ENCODE measurements around the gene CNPY1. TPM values are rescaled to one million over a fixed set of nuclear protein-coding genes. Genes with fewer than 3 reads are reported as not detected.

Gene CNPY1
- total and polyA plus RNA-seq, 4 experiments from 2014 or later = not detected

GRCh38 chr7:155517452-155517851 is 28.9 kb downstream of the CNPY1 start:
- H3K4me1 ChIP-seq (ENCODE audit: insufficient read depth, low read length) = no peaks in the 10 kb centered on the region
- Mint-ChIP-seq H3K27ac (no peak overlapping the region), H3K27me3 (peaks cover 25 to 27% of the 10 kb centered on the region in 2 donors), H3K4me3 (no peak overlapping the region), H3K9me3 (no peaks in the 10 kb centered on the region), H3K4me1 (no peaks in the 10 kb centered on the region), H3K36me3 (no peaks in the 10 kb centered on the region)
- H3K27me3 ChIP-seq (ENCODE audit: insufficient read depth, low read length) = no peaks in the 10 kb centered on the region
- no peak for DNase-seq
- no peaks in the 10 kb centered on the region for H3K9me3 ChIP-seq (ENCODE audit: control insufficient read depth in 1 of 2, low read length in 2 of 2)
- no peak overlapping the region for H3K4me3 ChIP-seq (ENCODE audit: low read length in 2 of 2)
- no peak overlapping the region for H3K27ac ChIP-seq (ENCODE audit: low read depth, low read length)
- CTCF ChIA-PET (ENCODE audit: partially characterized antibody) = no interaction called here
- H3K36me3 ChIP-seq (ENCODE audit: insufficient read depth, low read length) = no peaks in the 10 kb centered on the region
- POLR2A ChIA-PET (ENCODE audit: partially characterized antibody) = no interaction called here
- intact Hi-C loops (cut with micrococcal nuclease) = no loop called here

- no peak for DNase-seq
- no peak overlapping the region for H3K27ac ChIP-seq (ENCODE audit: low read depth, low read length)
- Mint-ChIP-seq H3K4me1 (no peaks in the 10 kb centered on the region), H3K9me3 (no peaks in the 10 kb centered on the region), H3K27me3 (peaks cover 28 to 33% of the 10 kb centered on the region in 2 donors), H3K4me3 (no peak overlapping the region), H3K27ac (no peak overlapping the region), H3K36me3 (no peaks in the 10 kb centered on the region)
- ChIA-PET POLR2A (ENCODE audit: partially characterized antibody) (no interaction called here), CTCF (ENCODE audit: partially characterized antibody) (no interaction called here)
- no peaks in the 10 kb centered on the region for H3K36me3 ChIP-seq (ENCODE audit: insufficient read depth, low read length)
- no peaks in the 10 kb centered on the region for H3K9me3 ChIP-seq (ENCODE audit: control insufficient read depth in 1 of 2, low read length in 2 of 2)
- intact Hi-C loops (cut with micrococcal nuclease) = no loop called here
- no peak overlapping the region for H3K4me3 ChIP-seq (ENCODE audit: low read length in 2 of 2)
- H3K4me1 ChIP-seq (ENCODE audit: insufficient read depth, low read length) = no peaks in the 10 kb centered on the region
- peaks cover 8% of the 10 kb centered on the region for H3K27me3 ChIP-seq (ENCODE audit: insufficient read depth, low read length)
Measured at GRCh38 chr7:155516466-155516865, 29.9 kb downstream of the CNPY1 start.

GRCh38 chr7:155515318-155515717 is 31.0 kb downstream of the CNPY1 start:
- Mint-ChIP-seq H3K27me3 (peaks cover 35 to 40% of the 10 kb centered on the region in 2 donors), H3K4me3 (no peak overlapping the region), H3K9me3 (peaks cover 0 to 5% (median under 1%) of the 10 kb centered on the region in 8 donors), H3K36me3 (no peaks in the 10 kb centered on the region), H3K4me1 (peaks cover 0 to 2% (median under 1%) of the 10 kb centered on the region in 4 donors), H3K27ac (no peak overlapping the region)
- Histone ChIP-seq H3K4me1 (ENCODE audit: insufficient read depth, low read length) (no peaks in the 10 kb centered on the region), H3K27me3 (ENCODE audit: insufficient read depth, low read length) (peaks cover 8% of the 10 kb centered on the region), H3K36me3 (ENCODE audit: insufficient read depth, low read length) (no peaks in the 10 kb centered on the region), H3K9me3 (ENCODE audit: control insufficient read depth in 1 of 2, low read length in 2 of 2) (no peaks in the 10 kb centered on the region), H3K4me3 (ENCODE audit: low read length in 2 of 2) (no peak overlapping the region), H3K27ac (ENCODE audit: low read depth, low read length) (no peak overlapping the region)
- POLR2A ChIA-PET (ENCODE audit: partially characterized antibody) = no interaction called here
- CTCF ChIA-PET (ENCODE audit: partially characterized antibody) = no interaction called here
- no peak for DNase-seq
- intact Hi-C loops (cut with micrococcal nuclease) = no loop called here

- Mint-ChIP-seq H3K9me3 (peaks cover 0 to 9% (median 2%) of the 10 kb centered on the region in 8 donors), H3K36me3 (no peaks in the 10 kb centered on the region), H3K4me3 (no peak overlapping the region), H3K27me3 (peaks cover 39 to 46% of the 10 kb centered on the region in 2 donors), H3K4me1 (peaks cover 3 to 8% (median 6%) of the 10 kb centered on the region in 4 donors), H3K27ac (no peak overlapping the region)
- ChIA-PET CTCF (ENCODE audit: partially characterized antibody) (no interaction called here), POLR2A (ENCODE audit: partially characterized antibody) (no interaction called here)
- H3K27ac ChIP-seq (ENCODE audit: low read depth, low read length) = no peak overlapping the region
- intact Hi-C loops (cut with micrococcal nuclease) = no loop called here
- H3K4me3 ChIP-seq (ENCODE audit: low read length in 2 of 2) = no peak overlapping the region
- H3K36me3 ChIP-seq (ENCODE audit: insufficient read depth, low read length) = no peaks in the 10 kb centered on the region
- no peak for DNase-seq
- H3K27me3 ChIP-seq (ENCODE audit: insufficient read depth, low read length) = peaks cover 8% of the 10 kb centered on the region
- peaks cover under 1% of the 10 kb centered on the region for H3K4me1 ChIP-seq (ENCODE audit: insufficient read depth, low read length)
- no peaks in the 10 kb centered on the region for H3K9me3 ChIP-seq (ENCODE audit: control insufficient read depth in 1 of 2, low read length in 2 of 2)
Measured at GRCh38 chr7:155514296-155514695, 32.1 kb downstream of the CNPY1 start.

- intact Hi-C loops (cut with micrococcal nuclease) = no loop called here
- no peak overlapping the region for H3K4me3 ChIP-seq (ENCODE audit: low read length in 2 of 2)
- H3K9me3 Mint-ChIP-seq = peaks cover 0 to 12% (median 5%) of the 10 kb centered on the region in 8 donors
- no peak for DNase-seq
- peaks cover 44 to 49% of the 10 kb centered on the region in 2 donors for H3K27me3 Mint-ChIP-seq
- H3K9me3 ChIP-seq (ENCODE audit: control insufficient read depth in 1 of 2, low read length in 2 of 2) = no peaks in the 10 kb centered on the region
- no peaks in the 10 kb centered on the region for H3K36me3 Mint-ChIP-seq
- H3K27me3 ChIP-seq (ENCODE audit: insufficient read depth, low read length) = peaks cover 12% of the 10 kb centered on the region
- H3K4me3 Mint-ChIP-seq = no peak overlapping the region
- CTCF ChIA-PET (ENCODE audit: partially characterized antibody) = no interaction called here
- no peaks in the 10 kb centered on the region for H3K36me3 ChIP-seq (ENCODE audit: insufficient read depth, low read length)
- POLR2A ChIA-PET (ENCODE audit: partially characterized antibody) = no interaction called here
- H3K27ac ChIP-seq (ENCODE audit: low read depth, low read length) = no peak overlapping the region
- no peak overlapping the region for H3K27ac Mint-ChIP-seq
- H3K4me1 Mint-ChIP-seq = peaks cover 7 to 14% (median 11%) of the 10 kb centered on the region in 4 donors
- peaks cover 7% of the 10 kb centered on the region for H3K4me1 ChIP-seq (ENCODE audit: insufficient read depth, low read length)
Measured at GRCh38 chr7:155513543-155514285, 32.6 kb downstream of the CNPY1 start.

- Mint-ChIP-seq H3K36me3 (no peaks in the 10 kb centered on the region), H3K27ac (no peak overlapping the region), H3K27me3 (peaks cover 53 to 58% of the 10 kb centered on the region in 2 donors), H3K4me1 (peaks cover 9 to 14% (median 12%) of the 10 kb centered on the region in 4 donors), H3K9me3 (peaks cover 0 to 19% (median 9%) of the 10 kb centered on the region in 8 donors), H3K4me3 (no peak overlapping the region)
- no peak overlapping the region for H3K4me3 ChIP-seq (ENCODE audit: low read length in 2 of 2)
- H3K4me1 ChIP-seq (ENCODE audit: insufficient read depth, low read length) = peaks cover 7% of the 10 kb centered on the region
- ChIA-PET CTCF (ENCODE audit: partially characterized antibody) (no interaction called here), POLR2A (ENCODE audit: partially characterized antibody) (interaction anchor here (0.9 kb wide), 1 partner anchor 58 kb away, joined by 3 read pairs; no protein-coding TSS in a partner anchor)
- DNase-seq = no peak
- intact Hi-C loops (cut with micrococcal nuclease) = no loop called here
- no peaks in the 10 kb centered on the region for H3K36me3 ChIP-seq (ENCODE audit: insufficient read depth, low read length)
- peaks cover 26% of the 10 kb centered on the region for H3K27me3 ChIP-seq (ENCODE audit: insufficient read depth, low read length)
- H3K27ac ChIP-seq (ENCODE audit: low read depth, low read length) = no peak overlapping the region
- H3K9me3 ChIP-seq (ENCODE audit: control insufficient read depth in 1 of 2, low read length in 2 of 2) = no peaks in the 10 kb centered on the region
Measured at GRCh38 chr7:155512246-155512887, 34.0 kb downstream of the CNPY1 start.

GRCh38 chr7:155511702-155511996 is 34.7 kb downstream of the CNPY1 start:
- no peak overlapping the region for H3K4me3 Mint-ChIP-seq
- Histone ChIP-seq H3K27ac (ENCODE audit: low read depth, low read length) (no peak overlapping the region), H3K4me1 (ENCODE audit: insufficient read depth, low read length) (peaks cover 10% of the 10 kb centered on the region), H3K4me3 (ENCODE audit: low read length in 2 of 2) (no peak overlapping the region), H3K9me3 (ENCODE audit: control insufficient read depth in 1 of 2, low read length in 2 of 2) (no peaks in the 10 kb centered on the region), H3K36me3 (ENCODE audit: insufficient read depth, low read length) (no peaks in the 10 kb centered on the region), H3K27me3 (ENCODE audit: insufficient read depth, low read length) (peaks cover 33% of the 10 kb centered on the region)
- H3K36me3 Mint-ChIP-seq = no peaks in the 10 kb centered on the region
- peaks cover 10 to 18% (median 16%) of the 10 kb centered on the region in 4 donors for H3K4me1 Mint-ChIP-seq
- intact Hi-C loops (cut with micrococcal nuclease) = no loop called here
- no peak overlapping the region for H3K27ac Mint-ChIP-seq
- ChIA-PET POLR2A (ENCODE audit: partially characterized antibody) (interaction anchor here (0.9 kb wide), 1 partner anchor 57 kb away, joined by 3 read pairs; no protein-coding TSS in a partner anchor), CTCF (ENCODE audit: partially characterized antibody) (no interaction called here)
- peaks cover 0 to 20% (median 9%) of the 10 kb centered on the region in 8 donors for H3K9me3 Mint-ChIP-seq
- H3K27me3 Mint-ChIP-seq = peaks cover 55 to 59% of the 10 kb centered on the region in 2 donors
- DNase-seq = no peak

Measured in CD4-positive, alpha-beta memory T cell (primary cell).